GM12872 (cell line): Measurements from ENCODE around the gene SYNE1.

Experiments
- TF ChIP-seq, protein P1 (sequence below): IDR thresholded peaks from 3 replicates; pipeline ENCODE4 v1.5.1; 2011; ENCODE audit warnings: low read depth, mild to moderate bottlenecking, low read length, moderate library complexity; ENCODE audit not compliant: insufficient read depth

The SYNE1 gene

DNA sequence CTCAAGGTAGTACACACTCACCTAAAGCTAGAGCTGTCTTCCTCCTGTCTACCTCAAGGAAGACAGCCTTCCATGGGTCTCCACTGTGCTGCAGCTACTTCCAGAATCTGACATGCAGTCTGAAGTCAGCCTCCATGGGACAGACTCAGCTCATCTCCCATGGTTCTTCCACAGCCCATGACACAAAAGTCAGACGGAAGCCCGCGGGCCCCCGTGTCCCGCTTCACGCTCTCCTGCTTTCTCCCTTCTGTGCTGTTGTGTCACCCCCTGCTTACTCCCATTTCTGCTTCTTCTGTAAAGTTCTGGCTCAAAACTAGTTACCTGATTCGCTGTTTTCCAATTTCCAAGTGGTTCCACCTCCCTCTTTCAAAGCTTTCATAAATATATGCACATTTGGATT lies 184.5 kb downstream of the SYNE1 start:
- TF ChIP-seq, protein P1, sequence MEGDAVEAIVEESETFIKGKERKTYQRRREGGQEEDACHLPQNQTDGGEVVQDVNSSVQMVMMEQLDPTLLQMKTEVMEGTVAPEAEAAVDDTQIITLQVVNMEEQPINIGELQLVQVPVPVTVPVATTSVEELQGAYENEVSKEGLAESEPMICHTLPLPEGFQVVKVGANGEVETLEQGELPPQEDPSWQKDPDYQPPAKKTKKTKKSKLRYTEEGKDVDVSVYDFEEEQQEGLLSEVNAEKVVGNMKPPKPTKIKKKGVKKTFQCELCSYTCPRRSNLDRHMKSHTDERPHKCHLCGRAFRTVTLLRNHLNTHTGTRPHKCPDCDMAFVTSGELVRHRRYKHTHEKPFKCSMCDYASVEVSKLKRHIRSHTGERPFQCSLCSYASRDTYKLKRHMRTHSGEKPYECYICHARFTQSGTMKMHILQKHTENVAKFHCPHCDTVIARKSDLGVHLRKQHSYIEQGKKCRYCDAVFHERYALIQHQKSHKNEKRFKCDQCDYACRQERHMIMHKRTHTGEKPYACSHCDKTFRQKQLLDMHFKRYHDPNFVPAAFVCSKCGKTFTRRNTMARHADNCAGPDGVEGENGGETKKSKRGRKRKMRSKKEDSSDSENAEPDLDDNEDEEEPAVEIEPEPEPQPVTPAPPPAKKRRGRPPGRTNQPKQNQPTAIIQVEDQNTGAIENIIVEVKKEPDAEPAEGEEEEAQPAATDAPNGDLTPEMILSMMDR: no peak

DNA sequence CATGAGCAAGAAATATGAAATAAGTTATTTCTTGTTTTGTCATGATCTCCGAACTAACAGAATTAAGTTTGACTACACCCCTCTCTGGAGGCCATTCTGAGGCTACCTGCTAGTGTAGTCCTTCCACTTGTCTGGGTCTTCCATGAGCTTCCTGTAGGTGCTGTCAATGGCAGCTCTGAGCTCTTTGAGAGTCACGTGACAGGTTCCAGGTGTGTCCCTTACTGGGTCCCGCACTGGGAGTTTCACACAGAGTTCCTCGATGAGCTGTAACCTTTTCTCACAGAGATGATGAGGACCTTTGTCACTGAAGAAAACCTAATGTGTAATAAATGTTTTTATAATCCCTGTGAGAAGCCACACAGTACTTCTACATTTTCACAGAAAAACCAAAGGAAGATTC lies 186.6 kb downstream of the SYNE1 start:
- TF ChIP-seq, protein P1: no peak

DNA sequence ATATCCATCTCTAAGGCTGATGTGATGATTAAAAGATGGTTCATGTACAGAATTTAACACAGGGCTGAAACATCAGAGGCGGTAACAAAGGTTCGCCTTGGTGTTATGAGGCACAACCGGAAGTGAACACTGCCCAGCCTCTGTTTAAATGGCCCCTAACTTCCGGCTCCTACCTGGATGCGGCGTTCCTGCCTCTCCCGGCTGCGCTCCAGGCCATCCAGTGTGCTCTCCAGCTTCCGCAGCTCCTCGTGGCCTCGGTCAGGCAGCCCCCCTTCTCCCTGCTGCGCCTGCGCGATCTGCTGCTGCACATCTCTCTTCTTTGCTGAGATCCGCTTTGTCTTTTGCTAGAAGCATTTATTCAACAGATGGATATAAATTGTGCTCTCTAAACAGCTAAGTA lies 195.3 kb downstream of the SYNE1 start:
- TF ChIP-seq, protein P1: no peak

DNA sequence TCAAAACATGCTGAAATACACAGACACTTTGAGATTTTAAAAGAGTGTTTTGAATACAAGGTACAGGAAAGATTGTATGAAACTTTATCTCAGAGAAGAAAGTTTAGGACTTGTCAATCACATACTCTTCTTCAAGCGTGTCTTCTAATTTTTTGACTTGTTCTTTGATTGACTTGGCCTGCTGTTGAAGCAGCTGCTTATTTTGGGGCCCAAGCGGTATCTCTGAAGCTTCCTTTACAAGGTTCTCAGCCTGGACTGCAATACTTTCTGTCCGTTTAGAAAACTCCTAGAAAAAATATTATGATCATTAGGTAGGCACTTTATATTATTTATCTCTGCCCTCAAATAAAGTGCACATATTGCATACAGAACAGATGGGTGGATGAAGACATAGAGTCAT lies 201.3 kb downstream of the SYNE1 start:
- TF ChIP-seq, protein P1: no peak

DNA sequence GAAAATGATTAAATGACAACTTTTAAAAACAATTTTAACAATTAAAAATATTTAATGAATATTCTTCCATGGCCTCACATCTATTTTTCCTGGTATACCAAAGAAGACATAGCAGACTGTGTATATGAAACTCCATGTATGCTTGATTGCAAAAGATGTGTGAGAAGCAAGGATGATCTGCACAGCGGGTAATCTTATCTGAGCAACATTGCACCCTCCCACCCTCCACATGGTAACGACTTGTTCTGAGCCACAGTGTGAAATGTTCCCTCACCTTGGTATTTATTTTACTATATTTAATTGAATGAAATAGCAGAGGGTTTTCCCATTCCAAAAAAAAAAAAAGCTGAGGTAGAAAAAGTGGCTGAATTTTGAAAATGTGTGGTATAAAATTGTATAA lies 204.4 kb downstream of the SYNE1 start:
- TF ChIP-seq, protein P1: no peak

DNA sequence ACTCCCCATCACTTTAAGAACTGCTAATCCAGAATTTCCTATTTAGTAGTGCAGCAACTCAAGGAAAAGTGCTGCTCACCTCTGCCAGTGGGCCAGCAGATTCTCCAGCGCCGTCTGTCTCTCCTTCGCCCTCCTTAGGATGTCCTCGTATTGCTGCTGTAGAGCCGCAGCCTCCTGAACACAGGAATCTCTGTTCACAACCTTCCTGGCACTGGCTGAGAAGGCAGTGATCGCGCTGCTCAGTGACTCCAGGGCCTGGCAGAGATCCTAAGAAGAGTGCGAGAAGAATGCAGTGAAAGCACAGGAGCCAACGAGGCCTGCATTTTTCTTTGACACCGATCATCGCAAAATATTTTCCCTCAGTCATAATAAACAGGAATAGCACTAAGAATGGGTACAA lies 209.0 kb downstream of the SYNE1 start:
- TF ChIP-seq, protein P1: no peak

DNA sequence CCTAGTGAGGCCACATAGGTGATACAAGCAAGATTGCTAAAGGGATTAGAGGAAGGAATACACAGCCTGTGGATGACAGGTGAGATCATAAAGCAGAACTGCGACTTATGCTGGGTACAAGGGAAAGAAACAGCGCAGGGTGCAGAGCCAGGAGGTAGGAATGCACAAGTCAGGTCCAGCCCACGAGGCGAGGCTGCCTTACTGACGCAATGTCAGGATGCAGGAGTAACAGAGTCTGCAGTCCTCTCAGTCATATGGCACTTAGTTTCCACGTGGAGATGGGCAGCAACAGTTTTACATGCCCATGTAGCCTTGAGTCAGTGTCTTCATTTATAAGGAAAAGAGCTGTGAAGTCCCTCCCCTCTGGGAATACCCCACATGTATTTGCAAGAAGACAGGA lies 210.9 kb downstream of the SYNE1 start:
- TF ChIP-seq, protein P1: no peak
